ENCODE measurements around the gene RAPGEF5.
A peak's percentile ranks its signal among the peaks of the same experiment; 100 is the strongest.

Gene RAPGEF5

GRCh38 chr7:22346383-22347107, 10.4 kb downstream of the RAPGEF5 start:
- DNase-seq = no peak

- no peak for DNase-seq
Measured at GRCh38 chr7:22344655-22345054, 12.3 kb downstream of the RAPGEF5 start.

DNA sequence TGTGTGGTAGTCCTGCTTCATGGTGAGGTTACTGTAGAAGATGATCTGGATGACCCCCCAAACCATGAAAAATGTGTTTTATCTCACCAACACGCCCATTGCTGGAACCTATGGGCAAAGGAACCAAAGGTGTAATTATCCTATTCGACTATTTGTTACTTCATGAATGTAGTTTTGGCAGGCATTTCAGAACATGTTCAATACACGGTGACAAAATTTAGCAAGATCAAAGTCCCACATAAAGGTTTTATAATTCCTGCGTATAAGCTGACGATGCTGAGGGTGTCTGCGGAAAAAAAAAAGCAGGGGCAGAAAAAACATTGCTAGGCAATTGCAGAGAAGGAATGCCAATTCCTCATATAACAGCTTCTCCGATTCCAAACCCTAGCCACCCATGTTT, 13.3 kb downstream of the RAPGEF5 start:
- DNase-seq = no peak

- DNase-seq = no peak
Measured at GRCh38 chr7:22343071-22343470, 13.9 kb downstream of the RAPGEF5 start.

DNA sequence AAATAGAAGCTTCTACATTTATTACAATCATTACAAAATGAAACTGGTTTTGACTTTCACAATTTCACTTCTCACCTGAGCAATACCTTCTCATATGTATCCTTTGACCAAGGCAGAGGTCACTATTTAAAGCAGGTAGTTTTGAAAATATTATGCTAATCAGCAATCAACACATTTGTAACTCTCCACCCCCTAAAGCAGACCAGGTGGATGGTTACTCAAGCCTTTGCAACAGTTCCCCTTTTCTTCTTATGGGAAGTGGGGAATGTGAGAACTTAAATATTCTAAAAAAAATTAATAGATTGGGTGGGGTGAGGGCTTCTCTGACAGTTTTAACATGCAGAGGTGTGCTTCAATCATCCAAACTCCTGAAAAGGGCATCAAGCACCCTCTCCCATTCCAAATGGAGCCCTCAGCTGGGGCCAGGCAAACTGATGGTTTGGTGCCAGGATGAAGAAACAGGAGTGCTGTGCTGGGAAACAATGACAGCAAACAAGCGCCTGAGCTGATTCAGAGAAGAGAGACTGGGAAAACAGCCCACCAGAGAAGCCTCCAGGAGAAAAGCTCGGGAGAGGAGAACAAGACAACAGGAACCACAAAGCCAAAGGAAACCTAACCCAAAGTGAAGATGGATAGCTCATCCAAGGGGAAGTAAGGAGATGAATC, 17.1 kb downstream of the RAPGEF5 start:
- DNase-seq = no peak

DNA sequence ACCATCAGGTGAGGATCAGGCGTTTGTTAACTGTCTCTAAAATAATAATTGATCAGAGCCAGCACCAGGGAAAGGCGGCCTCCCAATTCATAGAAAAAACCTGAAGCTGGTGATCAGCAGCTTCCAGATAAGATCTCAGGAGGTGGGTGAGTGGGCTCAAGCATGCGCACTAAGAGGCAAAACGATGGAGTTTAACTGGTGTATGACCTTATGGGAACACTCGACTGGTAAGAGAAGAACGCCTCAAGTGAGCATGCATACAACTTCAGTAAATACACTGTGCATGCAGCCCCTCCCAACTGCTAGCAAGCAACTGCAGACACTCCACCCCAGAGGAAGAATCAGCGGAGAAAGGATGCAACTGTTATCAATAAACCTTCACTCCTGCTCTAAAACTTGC, 18.1 kb downstream of the RAPGEF5 start:
- no peak for DNase-seq

DNA sequence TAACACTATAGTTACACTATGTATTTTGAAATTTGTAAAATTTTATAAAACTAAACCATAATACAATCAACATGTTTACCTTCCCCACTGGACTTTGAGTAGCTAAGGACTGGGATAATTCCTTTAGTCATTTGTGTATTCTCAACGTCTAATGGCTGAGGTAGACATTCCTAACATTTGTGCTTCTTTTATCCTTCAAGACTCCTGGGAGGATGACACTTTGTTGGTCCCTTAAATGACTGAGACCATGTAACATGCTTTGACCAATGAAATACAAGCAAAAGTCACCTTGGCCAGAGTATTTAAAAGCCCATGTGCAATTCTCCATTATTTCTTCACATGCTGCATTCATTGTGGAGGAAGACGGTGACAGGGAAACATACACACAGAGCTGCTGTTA, 18.5 kb downstream of the RAPGEF5 start:
- no peak for DNase-seq

GRCh38 chr7:22333680-22334141, 23.2 kb downstream of the RAPGEF5 start:
- DNase-seq = no peak

DNA sequence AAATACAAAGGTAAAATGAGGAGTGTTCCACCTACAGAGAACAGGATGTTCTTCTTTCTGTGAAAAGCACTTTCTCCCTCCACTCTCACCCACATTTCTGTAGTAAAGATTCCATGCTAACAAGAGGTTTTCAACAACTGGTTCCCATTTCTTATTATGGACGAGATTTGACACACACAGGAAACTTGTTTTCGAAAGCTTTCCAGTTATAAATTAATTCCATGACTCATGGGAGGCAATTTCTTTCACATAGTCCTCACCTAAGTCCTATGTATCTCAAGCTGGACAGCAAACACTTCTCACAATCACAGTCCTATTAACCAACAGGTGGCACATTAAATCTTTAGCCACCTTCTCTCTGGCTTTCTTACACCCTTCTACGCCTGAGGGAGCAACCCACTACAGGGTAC, 24.5 kb downstream of the RAPGEF5 start:
- DNase-seq = no peak

DNA sequence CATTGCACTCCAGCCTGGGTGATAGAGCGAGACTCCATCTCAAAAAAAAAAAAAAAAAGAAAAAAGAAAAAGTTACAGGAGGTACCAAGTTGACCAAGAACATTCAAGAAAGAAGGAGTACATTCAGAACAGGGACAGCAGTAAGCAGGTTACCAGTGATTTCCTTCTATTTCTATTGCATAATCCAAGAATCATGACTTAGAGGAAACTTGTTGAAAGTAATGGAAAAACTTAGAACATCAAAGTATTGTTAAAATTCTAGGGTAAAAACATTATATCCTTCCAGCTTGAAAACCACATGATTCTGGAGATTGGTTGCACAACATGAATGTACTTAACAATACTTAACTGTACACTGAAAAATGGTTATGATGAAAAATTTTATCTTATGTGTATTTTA, 25.2 kb downstream of the RAPGEF5 start:
- DNase-seq = no peak

DNA sequence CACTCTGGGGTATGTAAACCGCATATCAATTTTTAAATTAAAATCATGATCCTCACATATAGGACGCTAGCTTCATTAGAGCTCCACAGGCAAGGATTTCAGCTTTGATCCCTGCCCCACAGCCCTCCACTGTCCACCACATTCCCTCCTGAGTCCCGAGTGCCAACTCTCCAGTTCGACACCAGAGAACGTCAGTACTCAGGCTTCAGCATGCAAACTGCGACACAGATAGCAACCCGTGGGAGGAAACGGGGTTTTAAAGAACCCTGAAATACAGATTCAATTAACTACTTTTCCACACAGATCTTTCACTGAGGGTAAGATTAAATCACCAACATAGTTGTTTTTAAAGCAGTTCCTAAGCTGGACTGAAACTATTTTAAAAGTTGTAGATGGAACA, 26.1 kb downstream of the RAPGEF5 start:
- no peak for DNase-seq

DNA sequence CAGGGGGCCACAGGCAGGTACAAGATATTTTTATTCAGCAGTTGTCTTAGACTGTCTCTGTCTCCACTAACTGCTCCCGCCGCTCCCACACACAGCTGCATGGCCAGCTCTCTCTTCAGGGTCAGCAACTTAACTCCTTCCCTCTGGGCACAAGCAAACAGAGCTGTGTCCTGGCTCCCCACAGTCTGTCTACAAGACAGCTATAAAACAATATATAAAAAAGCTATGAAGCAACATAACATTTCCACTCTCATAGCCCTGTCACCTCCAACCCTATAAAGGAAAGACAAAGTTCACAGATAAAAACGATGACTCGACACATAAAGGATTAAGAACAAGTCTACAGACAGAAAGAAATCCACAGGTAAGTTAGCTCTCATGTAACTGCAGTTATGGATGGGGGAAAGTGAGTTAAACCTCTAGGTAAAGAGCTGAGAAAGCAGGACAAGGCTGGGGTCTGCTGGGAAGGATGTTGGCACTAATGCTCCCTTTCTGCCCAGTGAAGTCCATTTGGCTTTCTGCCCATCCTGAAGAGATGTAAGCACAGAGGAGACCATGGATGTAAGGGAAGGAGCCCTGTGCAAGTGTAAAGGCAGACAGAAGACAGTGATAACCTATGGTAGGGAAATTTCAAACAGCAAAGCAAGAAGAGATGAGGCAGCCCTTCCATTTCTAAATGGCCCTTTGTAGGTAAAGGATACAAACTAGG, 27.0 kb downstream of the RAPGEF5 start:
- DNase-seq = no peak

- no peak for DNase-seq
Measured at GRCh38 chr7:22326181-22326580, 30.8 kb downstream of the RAPGEF5 start.

DNA sequence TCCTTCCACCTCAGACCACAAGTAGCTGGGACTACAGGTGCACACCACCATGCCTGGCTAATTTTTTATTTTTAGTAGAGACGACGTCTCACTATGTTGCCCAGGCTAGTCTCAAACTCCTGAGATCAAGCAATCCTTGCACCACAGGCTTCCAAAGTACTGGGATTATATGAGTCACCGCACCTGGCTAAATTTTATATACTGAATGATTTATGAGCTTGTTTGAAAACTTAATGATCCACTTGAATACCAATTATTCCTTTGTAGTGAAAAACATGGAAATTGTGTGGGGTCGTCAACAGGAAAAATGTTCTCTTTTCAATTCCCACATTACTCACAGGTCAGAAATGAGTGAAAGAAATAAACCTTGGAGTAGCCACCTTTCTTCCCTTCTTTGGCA, 31.3 kb downstream of the RAPGEF5 start:
- DNase-seq = no peak

GRCh38 chr7:22323714-22324113, 33.2 kb downstream of the RAPGEF5 start:
- DNase-seq = no peak

GRCh38 chr7:22320416-22320815, 36.5 kb downstream of the RAPGEF5 start:
- DNase-seq = no peak

- peak; percentile 91 for DNase-seq
Measured at GRCh38 chr7:22319424-22320403, 37.2 kb downstream of the RAPGEF5 start.

- DNase-seq = no peak
Measured at GRCh38 chr7:22318376-22318775, 38.6 kb downstream of the RAPGEF5 start.

- DNase-seq = no peak
Measured at GRCh38 chr7:22317632-22318031, 39.3 kb downstream of the RAPGEF5 start.

- no peak for DNase-seq
Measured at GRCh38 chr7:22316914-22317313, 40.0 kb downstream of the RAPGEF5 start.

- DNase-seq = no peak
Measured at GRCh38 chr7:22307816-22308215, 49.1 kb downstream of the RAPGEF5 start.

DNA sequence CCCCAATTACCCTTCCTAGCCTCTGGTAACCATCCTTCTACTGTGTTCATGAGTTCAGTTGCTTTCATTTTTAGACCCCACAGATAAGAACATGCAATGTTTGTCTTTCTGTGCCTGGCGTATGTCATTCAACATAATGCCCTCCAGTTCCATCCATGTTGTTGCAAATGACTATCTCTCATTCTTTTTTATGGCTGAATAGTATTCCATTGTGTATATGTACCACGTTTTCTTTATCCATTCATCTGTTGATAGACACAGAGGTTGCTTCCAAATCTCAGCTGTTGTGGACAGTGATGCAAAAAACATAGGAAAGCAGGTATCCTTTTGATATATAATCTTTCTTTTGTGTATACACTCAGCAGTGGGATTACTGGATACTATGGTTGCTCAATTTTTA, 51.2 kb downstream of the RAPGEF5 start:
- DNase-seq = no peak

- DNase-seq = no peak
Measured at GRCh38 chr7:22302951-22303423, 54.0 kb downstream of the RAPGEF5 start.
